Stimulated activated CD8-positive, alpha-beta memory T cell treated with anti-CD3 and anti-CD28 coated beads, Interleukin-4, amount 100 ng/mL, for 24 hours (primary cell): ENCODE results near the gene ISYNA1.
A peak's percentile ranks its signal among the peaks of the same experiment; 100 is the strongest.
"Not testable (repeated sequence)": the region's sequence is repeated elsewhere in the genome, so short reads cannot be mapped to it uniquely, and the experiment has no call there.

Source experiments
- DNase-seq: peaks from one replicate; pipeline ENCODE4 v3.0.0-alpha.2; 2020; ENCODE audit warnings: low read depth

Gene ISYNA1

GRCh38 chr19:18419195-18419698 is 18.7 kb downstream of the ISYNA1 start, which contains the start of gene SSBP4:
TSS of gene SSBP4 (plus strand) at chr19:18419398. CDS start at chr19:18419649, 251 bp downstream.
- peak; percentile 51 for DNase-seq

GRCh38 chr19:18418483-18419194 is 19.3 kb downstream of the ISYNA1 start:
- DNase-seq: no peak

GRCh38 chr19:18418029-18418482 is 19.9 kb downstream of the ISYNA1 start:
- DNase-seq: no peak

- no peak for DNase-seq
Observed at GRCh38 chr19:18417250-18418028, 20.5 kb downstream of the ISYNA1 start.

- peak; percentile 58 for DNase-seq
Observed at GRCh38 chr19:18416778-18417249, 21.1 kb downstream of the ISYNA1 start.

GRCh38 chr19:18415178-18415867 is 22.6 kb downstream of the ISYNA1 start:
- no peak for DNase-seq

GRCh38 chr19:18414504-18415177 is 23.3 kb downstream of the ISYNA1 start:
- DNase-seq: no peak

GRCh38 chr19:18412610-18413239 is 25.2 kb downstream of the ISYNA1 start:
- DNase-seq: no peak

DNA sequence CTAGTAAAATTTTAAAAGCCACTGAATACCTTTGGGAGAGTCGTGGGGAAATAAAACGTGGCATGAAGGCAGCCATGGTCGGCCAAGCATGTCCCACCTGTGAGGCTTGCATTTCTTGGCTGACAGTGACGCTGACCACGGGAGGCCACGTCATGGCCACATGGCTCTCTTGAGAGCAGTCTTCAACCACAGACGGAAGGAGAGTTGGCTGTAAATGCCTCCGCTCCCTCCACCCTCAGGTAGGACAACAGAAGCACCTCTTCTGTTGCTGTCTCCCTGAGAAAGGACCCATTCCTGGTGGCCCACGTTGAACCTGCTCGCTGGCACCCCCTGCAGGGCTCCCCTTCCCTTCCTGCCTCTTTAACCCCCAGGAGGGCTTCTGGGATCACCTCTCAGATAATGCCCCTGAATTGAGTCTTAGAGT is 29.9 kb downstream of the ISYNA1 start:
- no peak for DNase-seq

DNA sequence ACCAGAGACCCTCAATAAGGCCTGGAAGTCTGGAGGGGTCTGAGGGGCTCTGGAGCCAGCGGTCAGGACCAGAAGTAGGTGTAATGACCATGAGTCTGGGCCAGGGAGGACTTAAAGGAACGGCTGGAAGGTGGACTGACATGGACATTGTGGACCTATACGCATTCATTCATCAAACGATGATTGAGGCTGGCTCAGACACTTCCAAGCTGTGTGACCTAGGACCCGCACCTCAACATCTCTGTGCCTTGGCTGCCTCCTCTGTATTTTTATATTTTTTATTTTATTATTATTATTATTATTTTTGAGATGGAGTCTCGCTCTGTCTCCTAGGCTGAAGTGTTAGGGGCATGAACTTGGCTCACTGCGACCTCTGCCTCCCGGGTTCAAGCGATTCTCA is 31.2 kb downstream of the ISYNA1 start:
- no peak for DNase-seq

- DNase-seq: not testable (repeated sequence)
Observed at GRCh38 chr19:18405754-18406153, 32.2 kb downstream of the ISYNA1 start.

DNA sequence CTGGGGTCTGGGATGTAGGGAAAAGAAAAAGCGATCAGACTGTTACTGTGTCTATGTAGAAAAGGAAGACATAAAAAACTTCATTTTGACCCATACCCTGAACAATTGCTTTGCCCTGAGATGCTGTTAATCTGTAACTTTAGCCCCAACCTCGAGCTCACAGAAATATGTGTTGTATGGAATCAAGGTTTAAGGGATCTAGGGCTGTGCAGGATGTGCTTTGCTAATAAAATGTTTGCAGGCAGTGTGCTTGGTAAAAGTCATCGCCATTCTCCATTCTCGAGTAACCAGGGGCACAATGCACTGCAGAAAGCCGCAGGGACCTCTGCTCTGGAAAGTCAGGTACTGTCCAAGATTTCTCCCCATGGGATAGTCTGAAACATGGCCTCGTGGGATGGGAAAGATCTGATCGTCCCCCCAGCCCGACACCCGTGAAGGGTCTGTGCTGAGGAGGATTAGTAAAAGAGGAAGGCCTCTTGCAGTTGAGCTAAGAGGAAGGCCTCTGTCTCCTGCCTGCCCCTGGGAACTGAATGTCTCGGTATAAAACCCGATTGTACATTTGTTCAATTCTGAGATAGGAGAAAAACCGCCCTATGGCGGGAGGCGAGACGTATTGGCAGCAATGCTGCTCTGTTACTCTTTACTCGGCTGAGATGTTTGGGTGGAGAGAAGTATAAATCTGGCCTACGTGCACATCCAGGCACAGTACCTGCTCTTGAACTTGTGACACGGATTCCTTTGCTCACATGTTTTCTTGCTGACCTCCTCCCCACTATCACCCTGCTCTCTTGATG is 35.3 kb downstream of the ISYNA1 start:
- not testable (repeated sequence) for DNase-seq

DNA sequence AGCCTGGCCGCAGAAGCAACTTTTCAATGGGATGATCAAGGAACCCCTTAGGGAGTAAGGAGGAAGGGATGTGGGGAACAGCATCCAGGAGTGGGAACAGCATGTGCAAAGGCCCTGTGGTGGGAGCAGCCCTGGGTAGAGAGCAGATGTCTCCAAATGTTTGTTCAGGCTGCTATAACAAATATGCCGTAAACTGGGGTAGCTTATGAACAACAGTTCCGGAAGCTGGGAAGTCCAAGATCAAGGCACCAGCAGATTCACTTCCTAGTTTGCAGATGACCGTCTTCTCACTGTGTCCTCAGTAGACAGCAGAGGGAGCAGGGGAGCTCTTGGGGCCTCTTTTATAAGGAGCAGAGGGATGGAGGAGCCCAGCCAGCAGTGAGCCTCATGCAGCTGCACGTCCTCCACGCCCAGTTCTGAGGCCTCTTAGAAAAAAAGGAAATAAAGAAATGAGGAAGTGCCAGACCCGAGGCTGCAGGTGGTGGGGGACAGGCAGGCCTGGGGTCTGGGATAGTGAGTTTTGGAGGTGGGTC is 36.3 kb downstream of the ISYNA1 start:
- DNase-seq: no peak

DNA sequence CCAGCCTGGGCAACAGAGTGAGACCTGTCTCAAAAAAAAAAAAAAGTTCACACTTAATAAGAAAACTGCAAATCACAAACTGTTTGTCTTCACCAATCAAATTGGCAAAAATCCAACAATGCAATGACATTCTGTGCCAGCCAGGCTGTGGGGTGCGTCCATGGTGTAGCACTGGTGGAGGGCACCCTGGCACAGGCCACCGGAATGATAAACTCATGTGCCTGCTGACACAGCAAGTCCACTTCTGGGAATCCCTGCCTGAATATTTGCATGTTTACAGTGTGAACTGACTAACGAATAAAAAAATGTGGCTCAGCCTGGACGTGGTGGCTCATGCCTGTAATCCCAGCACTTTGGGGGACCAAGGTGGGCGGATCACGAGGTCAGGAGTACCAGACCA is 38.9 kb downstream of the ISYNA1 start:
- no peak for DNase-seq

DNA sequence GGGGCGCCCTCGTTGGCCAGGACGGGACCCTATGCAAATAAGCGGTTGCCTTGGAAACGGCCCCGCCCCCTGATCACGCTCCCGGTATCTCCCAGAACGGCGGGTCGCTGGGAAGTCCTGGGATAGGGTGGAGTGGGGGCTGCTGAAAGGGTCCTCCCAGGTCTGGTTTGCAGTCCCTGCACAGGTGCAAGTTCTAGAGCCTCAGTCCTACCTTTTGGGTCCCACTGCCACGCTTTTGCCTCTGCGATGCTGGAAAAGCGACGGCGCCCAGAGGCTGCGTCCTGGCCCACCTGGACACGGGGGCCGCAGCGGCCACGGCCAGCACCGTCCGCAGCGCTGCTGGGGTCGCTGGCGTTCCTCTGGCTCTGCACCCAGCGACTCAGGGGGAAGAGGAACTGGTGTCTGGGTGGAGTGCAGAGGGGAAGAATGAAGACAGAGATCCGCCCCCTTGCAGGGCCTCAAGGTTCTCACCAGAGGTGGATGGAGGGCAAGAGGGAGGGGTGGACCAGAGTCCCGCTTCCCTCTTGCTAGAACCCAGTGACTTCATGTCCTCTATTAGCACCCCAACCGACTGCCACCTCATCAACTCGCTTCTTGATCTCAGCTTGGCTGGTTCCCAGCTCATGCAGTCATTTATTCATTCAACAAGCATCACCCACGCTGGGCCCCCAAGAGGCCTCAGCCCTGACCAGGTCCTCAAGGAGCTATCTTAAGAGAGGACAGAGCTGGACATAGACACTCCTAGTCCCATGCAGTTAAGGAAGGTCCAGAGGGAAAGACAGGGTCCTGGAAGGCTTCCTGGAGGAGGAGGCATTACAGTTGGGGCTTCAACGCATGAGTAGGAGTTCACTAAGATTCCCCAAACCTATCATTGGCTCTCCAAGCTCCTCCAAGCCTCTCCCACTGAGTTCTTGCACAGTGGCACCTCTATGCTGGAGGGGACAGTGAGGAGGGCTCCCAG is 40.4 kb downstream of the ISYNA1 start, which contains the start of gene LRRC25:
LRRC25 (minus strand) TSS at position 381 of the 961 bp plus-strand sequence. CDS start 659 bp downstream, outside the sequence.
- DNase-seq: no peak

DNA sequence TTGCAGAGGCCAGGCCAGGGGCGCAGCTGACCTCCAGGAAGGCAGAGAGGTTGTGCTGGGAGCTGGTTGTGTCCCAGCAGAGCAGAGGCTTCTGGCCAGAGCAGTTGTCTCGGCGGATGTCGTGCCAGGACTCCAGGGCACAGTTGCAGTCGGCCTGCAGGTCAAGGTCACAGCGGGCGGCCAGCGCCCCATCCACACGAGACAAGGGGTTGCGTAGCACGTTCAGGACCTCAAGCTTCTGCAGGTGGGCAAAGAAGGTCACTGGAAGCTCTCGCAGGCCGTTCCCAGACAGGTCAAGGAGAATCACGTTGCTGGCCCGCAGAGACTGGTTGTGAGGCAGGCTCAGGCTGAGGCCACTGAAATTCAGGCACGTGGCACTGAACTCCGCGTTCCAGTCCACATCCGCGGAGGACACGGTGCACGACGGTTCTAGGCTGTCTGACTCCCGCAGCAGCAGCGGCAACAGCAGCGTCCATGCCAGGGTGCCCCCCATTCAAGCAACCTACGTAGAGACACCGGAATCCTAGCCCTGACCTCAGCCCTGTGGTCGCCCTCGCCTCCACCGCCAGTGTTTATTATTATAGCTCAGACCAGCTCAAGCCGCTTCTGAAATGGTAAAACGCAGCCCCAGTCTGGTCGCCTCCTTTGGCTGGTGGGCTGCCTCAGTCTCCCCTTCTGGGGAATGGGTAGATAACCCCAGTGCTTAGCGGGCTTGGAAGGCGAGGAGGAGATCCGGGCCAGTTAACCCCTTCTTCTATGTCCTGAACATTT is 41.3 kb downstream of the ISYNA1 start:
- no peak for DNase-seq

DNA sequence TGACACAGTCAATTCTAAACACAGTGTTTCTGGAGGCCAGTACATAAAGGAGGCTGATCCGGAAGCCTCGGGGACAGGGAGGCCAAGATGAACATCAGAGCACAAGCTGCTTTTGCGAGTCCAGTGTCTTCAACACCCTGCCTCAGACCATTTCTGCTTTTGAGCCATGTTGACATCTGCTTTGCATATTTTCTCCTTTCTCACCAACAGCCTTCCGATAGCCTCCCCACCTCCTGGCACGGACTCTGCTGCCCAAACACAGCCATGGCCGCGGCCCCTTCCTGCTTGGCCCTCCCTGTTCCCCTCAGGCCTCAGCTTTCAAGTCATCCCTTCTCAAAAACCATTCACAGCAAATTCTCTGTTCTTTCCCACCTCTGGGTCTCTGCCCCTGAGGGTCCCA is 44.1 kb downstream of the ISYNA1 start:
- no peak for DNase-seq

- no peak for DNase-seq
Observed at GRCh38 chr19:18392926-18393325, 45.0 kb downstream of the ISYNA1 start.
